NCI-H524 treated with DMSO at 0.1 percent for 48 hours (cell line): Measurements from ENCODE around the gene OXGR1.

ENCODE experiments used
- DNase-seq: peaks from one replicate; lab custom pipeline; 2025; lab: John Stamatoyannopoulos, UW

Gene OXGR1

DNA sequence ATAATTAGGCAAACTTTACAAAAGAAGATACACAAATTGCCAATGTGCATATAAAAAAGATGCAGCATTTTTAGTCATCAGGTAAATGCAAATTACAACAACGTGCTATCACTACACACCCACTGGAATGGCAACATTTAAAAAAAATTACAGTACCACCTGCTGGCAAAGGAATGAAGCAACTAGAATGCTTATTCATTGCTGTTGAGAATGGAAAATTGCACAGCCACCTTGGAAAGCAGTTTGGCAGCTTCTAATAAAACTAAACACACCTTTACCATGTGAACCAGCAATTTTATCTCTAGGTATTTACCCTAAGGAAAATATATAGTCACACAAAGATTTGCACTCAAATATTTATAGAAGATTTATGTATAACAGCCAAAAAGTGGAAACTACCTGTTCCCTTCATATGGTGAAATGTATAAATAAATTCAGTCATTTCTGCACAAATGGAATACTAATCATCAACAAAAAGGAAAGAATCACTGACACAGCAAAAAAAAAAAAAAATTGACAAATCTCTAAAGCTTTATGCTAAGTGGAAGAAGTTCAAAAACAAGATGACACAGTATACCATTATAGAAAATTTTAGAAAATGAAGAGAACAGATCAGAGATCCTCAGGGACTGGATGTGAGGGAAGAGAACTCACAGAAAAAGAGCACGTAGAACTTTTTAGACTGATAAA, 30.3 kb downstream of the OXGR1 start:
- no peak for DNase-seq

DNA sequence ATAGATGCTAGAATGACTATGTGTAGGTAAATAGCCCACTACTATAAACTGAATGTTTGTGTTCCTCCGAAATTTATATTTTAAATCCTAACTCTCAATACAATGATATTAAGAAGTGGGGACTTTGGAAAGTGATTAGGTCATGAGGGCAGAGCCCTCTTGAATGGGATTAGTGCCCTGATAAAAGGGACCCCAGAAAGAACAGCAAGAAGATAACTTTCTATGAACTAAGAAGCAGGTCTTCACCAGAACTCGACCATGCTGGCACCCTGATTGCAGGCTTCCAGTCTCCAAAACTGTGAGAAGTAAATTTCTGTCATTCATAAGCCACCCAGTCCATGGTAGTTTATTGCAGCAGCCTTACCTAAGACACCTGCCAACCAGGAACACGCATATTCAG, 33.9 kb downstream of the OXGR1 start:
- DNase-seq = no peak

DNA sequence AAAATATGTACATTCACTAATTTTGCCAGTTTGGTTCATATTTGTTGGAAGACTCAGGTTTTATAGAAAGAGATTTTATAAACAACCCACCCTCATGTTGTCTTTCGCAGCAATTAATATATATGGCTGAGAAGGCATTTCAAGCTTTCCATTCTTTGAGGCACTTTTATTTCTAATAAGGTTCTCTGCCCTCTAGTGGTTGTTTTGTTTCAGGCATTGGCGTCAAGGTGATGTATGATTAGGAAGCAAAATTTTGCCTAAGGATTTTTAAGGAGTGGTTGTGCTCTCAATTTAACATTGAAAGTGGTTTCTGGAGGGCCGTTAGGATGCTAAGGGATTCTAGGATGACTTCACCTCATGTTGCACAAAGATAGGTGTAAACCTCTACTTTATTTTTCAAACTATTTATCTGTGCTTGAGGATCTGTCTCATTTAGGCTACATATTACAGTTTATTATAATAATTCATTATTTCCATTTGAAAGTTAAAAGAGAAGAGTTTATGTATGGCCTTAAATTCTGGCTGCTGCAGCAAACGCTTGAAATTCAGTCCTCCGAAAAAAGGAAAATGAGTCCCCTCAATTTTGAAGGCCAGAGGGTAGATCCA, 35.9 kb downstream of the OXGR1 start:
- DNase-seq = peak; percentile 14

DNA sequence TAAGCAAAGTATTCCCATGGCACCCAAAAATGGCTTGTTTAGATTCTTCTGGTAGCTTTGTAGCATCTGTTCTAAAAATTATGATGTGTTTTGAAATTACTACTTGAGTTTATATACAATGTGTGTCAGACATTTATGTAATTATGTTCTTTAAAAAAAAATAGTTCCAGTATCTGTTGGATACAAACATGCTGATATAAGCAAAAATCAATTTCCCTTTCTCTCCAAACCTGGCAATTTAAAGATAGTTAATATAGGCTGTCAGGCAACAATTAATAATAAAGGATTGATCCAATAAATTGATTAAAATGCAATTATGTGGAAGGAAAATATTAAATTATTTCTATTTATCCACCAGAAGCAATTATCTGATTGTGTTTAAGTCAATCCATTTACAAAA, 41.7 kb downstream of the OXGR1 start:
- no peak for DNase-seq

DNA sequence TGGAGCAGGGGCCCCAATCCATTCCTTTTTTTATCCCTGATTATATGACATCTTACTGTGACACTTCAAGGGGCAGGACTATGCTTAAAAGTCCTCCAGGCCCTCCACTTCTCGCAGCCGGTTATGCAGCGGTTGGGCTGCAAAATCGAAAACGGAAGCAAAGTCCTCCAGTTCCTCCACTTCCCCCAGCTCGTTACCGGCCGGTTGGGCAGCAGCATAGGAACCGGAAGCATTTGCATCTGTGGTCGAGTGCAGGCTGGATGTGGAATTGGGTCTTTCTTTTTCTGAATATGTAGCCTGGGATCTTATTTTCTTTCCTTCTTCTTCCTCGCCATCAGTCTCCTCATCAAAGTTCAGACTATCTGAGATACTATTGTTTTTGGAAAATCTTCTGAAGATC, 46.1 kb downstream of the OXGR1 start:
- DNase-seq = no peak

DNA sequence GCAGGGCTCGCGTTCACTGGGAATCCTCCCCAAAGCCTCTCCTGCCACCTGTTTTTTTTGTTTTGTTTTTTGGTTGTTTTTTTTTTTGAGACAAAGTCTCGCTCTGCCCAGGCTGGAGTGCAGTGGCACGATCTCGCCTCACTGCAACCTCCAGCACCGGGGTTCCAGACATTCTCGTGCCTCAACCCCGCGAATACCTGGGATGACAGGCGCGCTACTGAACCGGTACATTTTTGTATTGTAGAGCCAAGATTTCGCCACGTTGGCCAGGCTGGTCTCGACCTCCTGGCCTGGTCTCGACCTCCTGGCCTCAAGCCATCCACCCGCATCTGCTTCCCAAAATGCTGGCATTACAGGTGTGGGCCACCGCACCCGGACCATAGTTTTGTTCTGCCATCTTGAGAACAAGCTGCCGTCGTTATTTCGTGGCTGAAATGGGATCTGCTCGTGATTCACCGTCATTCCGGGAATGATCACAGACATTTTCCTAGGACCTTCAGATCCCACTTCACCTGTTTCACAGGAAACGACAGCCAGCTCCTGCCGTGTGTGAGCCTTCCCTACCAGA, 46.8 kb downstream of the OXGR1 start:
- DNase-seq = no peak

DNA sequence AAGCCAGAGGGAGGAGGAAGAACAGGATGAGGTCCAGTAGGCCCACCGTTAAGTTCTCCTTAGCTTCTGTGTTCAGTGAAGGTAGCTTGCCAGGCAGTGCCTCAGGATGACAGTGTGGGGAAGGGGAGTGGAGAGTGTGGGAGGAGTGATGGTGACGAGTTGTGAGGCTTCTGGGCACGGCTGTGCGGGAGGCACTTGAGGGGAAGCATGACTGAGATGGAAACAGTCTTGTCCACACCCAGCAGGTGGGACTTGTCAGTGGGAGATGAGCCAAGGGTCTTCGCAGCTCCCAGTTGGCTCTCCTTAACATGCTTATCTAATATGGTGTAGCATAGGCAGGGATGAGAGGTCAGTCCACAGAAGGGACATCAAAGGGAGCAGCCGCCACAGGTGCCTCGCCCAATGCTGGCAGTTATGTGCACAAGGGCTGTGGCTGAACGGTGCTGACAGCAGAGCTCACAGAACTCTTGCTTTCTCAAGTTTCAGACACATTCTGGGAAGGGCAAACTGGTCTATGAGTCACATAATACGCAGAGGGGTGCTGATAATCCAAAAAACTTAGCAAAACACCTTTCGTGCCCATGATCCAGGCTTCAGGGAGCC, 47.5 kb downstream of the OXGR1 start:
- DNase-seq = no peak

DNA sequence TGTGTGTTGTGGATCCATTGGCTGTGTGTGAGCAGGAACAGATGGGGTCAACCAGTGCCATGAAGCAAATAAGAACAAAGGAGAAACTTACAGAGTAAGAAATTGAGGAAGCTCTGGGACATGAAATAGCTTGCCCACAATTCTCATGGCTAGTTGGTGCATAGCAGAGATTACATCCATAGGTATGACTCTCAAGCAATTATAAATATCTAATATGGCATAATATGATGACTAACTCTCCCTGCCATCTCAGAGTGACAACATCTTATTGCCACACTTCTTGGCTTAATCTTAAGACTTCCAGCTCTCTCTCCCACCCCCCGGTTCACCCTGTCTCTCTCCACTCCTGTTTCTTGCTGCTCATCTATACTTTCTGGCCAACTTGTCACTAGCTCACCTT, 53.3 kb downstream of the OXGR1 start:
- DNase-seq = no peak

DNA sequence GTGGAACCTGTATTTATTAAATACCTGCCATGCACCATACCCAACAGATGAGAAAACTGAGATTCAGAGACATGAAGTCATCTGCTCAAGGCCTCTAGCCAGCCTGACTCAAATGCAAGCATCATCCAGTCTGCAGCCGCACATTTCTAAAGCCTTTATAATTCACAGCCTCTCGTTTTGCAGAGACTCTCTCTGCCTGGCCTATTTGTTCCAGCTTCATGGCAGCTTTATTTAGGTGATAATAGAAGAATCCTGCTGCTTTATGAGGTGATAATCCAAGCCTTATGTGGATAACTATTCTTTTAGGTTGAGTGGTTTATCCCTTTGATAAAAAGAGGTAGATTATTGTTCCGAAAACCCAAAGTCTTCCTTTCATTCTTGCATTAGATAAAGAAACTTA, 58.4 kb downstream of the OXGR1 start:
- DNase-seq = no peak
